Left ventricle myocardium superior (tissue), 1 donor: ENCODE measurements around the gene RAB10. TPM values are rescaled to one million over a fixed set of nuclear protein-coding genes. Genes with fewer than 3 reads are reported as not detected.
"Not testable (repeated sequence)": the region's sequence is repeated elsewhere in the genome, so short reads cannot be mapped to it uniquely, and the experiment has no call there.

Experiments used
- ATAC-seq: fragments of 200-7000 bp; cut with Tn5 transposase; one replicate; pipeline ENCODE4 v1.9.1; 2020; ENCODE audit warnings: mild to moderate bottlenecking, moderate library complexity
- DNase-seq: peaks from one replicate; pipeline ENCODE4 v3.0.0-alpha.2; 2020
- intact Hi-C: fragments of 100-400 bp; cut with micrococcal nuclease; formaldehyde crosslinking; loops from one replicate; pipeline ENCODE4 v1.11.0; 2022
- long read RNA-seq: library from polyadenylated mRNA; unstranded; transcript quantifications from one replicate; pipeline ENCODE4 v2.0.0, GENCODE V29; 2021
- total RNA-seq: library from RNA; stranded (reverse); fragmentation: NEBNext Ultra II Directional; extraction: Animal tissue kit (Norgen Biotek cat#: 25700); gene quantifications from one replicate; pipeline ENCODE4 v1.2.1, GENCODE V29; 2021
- donor health status: DM: no; HTN: yes; CAD: no; lungs with severe emphysema.

Gene RAB10
- 101 TPM for total RNA-seq
- long read RNA-seq, transcript RAB10-201 (6 exons, 3,535 nt): major isoform, 126 of 131 reads
- long read RNA-seq, partial matches to known transcripts: 1 of 131 reads
- long read RNA-seq, other reads (novel, unspliced or antisense): 4 of 131 reads

DNA sequence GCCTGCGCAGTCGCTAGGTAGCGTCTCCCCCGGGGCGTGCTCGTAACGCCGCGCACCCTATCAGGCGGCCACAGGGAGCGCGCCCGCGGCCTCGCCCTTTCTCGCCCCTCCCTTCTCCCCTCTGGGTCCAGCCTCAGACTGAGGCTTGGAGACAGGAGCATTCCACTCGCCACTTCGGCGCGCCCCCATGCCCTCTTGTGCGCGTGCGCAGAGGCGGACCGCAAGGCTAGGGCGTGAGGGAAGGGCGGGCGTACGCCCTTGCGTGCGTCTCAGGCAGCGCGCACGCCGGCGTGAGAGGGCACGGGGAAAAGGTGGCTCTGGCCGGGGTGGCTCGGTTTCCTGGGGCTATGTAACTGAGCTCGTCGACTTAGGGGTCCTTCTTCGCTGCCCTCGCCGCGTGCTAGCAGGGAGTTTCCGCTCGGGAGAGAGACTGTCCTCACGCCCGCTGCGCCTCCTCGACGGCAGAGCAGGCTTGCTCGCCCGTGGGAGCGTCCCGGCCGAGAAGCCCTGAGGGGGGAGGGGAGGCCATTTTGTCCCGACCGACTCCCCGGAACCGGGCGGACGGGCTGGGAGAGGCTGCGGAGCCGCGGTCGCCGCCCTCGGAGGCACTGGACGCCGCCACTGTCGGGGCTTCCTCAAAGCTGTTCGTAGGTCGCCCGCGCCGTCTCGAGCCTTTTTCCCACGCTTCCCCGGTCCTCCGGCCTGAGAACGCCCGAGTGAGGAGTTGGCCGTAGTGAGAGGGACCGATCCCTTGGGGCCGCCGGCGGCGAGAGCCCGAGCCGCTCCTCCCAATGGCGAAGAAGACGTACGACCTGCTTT, at the start of gene RAB10:
Gene RAB10, plus strand, starts transcription at position 267 of the 819 bp plus-strand sequence. Its CDS starts 525 bp downstream, at position 792.
- ATAC-seq: peak; percentile 96
- intact Hi-C loops: no loop called here
- DNase-seq: peak; percentile 100

DNA sequence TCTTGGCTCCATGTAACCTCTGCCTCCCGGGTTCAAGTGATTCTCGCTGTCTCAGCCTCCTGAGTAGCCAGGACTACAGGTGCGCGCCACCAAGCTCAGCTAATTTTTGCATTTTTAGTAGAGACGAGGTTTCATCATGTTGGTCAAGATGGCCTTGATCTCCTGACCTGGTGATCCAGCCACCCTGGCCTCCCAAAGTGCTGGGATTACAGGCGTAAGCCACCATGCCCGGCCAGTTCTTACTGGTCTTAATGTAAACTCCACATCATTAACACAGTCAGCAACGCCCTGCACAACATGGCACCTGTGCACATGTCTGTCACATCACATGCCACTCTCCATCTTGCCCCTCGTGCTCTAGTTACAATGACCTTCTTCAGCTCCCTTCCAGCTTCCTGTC, 45.8 kb upstream of the RAB10 start:
- no peak for ATAC-seq
- intact Hi-C loops: no loop called here

DNA sequence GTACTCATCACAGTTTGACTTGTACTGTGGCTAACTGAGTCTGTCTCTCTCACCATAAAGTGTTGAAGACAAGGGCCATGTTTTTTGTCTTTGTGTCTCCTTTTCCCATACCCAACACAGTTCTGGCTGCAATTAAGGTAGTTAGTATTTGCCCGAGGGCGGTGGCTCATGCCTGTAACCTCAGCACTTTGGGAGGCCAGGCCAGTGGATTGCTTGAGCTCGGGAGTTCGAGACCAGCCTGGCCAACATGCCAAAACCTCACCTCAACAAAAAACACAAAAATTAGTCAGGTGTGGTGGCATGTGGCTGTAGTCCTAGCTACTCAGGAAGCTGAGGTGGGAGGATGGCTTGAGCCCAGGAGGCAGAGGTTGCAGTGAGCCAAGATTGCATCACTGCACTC, 44.7 kb upstream of the RAB10 start:
- intact Hi-C loops: no loop called here
- DNase-seq (no peak), ATAC-seq (no peak)

More for the DNA sequence above, 45.8 kb upstream of the RAB10 start:
- DNase-seq: no peak

DNA sequence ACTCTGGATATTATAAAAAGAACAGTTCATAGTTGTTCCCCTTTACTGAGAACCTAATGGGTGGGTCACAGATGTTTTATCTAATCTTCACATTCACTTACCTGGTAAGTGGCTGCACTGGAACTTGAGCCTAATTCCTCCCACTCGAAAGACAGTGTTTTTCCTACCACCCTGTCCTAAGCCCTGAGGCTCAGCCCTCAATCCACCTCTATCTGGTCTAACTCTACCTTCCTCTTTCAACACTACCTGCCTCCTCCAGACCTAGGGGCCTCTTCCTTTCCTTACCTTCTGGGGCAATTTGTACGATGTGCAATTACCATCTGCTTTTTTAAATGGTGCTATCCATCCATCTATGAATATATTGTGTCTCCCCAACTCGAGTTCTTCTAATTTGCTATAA, 41.9 kb upstream of the RAB10 start:
- DNase-seq: no peak
- intact Hi-C loops: no loop called here
- ATAC-seq: peak; percentile 43

DNA sequence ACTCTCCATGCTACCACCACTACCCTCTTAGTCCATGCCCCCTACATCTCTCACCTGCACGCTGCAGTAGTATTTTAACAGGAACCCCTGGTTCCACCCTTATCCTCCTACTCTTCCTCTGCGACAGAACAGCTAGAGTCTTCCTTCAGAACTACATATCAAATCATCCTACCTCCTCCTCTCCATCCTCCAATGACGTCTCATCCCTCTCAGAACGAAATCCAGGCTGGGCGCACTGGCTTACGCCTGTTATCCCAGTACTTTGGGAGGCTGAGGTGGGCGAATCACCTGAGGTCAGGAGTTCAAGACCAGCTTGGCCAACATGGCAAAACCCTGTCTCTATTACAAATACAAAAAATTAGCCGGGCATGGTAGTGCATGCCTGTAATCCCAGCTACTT, 41.3 kb upstream of the RAB10 start:
- intact Hi-C loops: no loop called here
- DNase-seq (no peak), ATAC-seq (no peak)

DNA sequence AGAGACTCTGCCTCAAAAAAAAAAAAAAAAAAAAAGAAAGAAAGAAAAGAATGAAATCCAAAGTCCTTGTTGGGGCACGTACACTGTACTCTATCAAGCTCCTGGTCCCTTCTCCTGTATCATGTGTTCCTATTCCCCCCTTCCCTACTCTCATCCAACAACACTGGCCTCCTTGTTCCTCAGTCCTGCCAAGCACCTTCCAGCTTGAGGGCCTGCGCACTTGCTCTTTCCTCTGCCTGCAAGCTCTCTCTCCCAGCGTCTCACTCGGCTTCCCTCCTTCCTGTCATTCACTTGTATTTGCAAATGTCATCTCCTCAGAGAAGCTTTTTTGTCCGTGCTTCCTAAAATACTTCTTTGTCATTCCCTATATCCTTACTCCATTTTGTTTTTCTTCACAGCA, 40.8 kb upstream of the RAB10 start:
- intact Hi-C loops: no loop called here
- ATAC-seq: no peak
- no peak for DNase-seq

DNA sequence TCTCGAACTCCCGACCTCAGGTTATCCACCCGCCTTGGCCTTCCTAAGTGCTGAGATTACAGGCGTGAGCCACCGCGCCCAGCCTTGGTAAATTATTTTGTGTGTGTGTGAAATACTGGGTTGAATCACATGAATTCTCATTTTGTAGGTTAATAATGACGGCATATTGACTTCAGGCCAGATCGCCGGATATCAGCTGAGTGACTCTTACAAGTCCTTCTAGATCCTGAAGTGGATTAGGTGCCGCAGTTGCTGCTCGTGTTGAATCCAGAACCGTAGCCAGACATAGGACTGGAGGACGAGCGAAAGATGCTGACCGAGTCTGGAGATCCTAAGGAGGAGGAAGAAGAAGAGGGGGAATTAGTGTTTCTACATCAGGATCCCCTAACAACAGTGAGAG, 39.4 kb upstream of the RAB10 start:
- intact Hi-C loops: no loop called here
- DNase-seq (no peak), ATAC-seq (no peak)

DNA sequence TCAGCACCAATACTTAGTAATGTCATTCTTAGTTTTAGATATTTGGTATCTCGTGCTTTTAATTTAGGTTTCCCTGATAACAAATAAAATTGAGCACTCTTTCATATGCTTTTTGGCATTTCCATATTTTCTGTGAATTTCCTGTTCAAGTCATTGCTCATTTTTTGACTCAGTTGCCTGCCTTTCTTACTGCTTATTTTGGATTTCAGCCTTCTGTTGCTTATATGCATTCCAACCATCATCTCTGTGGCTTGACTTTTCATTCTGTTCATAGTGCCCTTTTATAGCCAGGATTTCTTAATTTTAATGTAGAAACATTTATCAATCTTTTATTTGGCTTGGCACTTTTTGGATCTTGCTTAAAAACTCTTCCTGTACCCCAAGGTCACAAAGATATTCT, 37.0 kb upstream of the RAB10 start:
- ATAC-seq: no peak
- intact Hi-C loops: no loop called here
- no peak for DNase-seq

DNA sequence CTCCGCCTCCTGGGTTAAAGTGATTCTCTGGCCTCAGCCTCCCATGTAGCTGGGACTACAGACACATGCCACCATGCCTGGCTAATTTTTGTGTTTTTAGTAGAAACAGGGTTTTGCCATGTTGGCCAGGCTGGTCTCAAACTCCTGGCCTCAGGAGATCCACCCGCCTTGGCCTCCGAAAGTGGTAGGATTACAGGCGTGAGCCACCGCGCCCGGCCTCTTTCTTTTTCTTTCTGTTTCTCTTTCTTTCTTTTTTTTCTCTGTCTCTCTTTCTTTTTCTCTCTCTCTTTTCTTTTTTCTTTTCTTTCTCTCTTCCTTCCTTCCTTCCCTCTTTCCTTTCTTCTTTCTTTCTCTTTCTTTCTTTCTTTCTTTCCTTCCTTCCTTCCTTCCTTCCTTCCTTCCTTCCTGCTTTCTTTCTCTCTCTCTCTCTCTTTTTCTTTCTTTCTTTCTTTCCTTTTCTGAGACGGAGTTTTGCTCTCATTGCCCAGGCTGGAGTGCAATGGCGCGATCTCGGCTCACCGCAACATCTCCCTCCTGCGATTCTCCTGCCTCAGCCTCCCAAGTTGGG, 35.0 kb upstream of the RAB10 start:
- DNase-seq, ATAC-seq, intact Hi-C loops: not testable (repeated sequence)

DNA sequence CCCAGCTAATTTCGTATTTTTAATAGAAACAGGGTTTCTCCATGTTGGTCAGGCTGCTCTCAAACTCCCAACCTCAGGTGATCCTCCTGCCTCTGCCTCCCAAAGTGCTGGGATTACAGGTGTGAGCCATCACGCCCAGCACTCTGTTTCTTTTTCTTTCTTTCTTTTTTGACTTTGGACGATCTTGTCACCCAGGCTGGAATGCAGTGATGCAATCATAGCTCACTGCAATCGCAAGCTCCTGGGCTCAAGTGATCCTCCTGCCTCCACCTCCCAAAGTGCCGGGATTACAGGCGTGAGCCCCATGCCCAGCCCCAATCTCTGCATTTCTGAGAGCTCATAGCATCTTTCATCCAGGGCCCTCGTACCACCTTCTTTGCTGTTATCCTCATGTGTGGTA, 34.5 kb upstream of the RAB10 start:
- ATAC-seq, intact Hi-C loops, DNase-seq: not testable (repeated sequence)

DNA sequence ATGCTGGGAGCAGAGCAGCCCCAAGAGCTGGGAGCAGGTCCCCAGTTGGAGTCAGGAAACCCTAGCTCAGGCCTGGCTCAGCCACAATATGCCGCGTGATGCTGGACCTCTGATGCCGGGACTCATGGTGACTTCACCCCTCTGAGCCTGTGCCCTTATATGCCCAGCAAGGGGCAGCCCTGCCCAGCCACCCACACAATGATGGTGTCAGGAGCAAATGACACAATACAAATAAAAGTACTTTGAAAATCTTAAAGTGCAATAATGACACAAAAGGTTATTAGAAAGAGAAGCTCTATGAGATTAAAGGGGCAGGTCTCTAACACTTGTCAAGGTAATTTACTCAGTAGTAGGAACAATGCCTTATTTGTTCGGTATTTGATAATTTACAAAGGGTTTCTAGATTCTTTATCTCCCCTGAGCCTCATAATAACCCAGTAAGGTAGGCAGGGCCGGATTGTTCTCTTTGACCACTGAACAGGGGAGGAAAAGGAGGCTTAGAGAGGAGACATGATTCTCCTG, 33.3 kb upstream of the RAB10 start:
- intact Hi-C loops: no loop called here
- ATAC-seq (peak; percentile 24), DNase-seq (no peak)

DNA sequence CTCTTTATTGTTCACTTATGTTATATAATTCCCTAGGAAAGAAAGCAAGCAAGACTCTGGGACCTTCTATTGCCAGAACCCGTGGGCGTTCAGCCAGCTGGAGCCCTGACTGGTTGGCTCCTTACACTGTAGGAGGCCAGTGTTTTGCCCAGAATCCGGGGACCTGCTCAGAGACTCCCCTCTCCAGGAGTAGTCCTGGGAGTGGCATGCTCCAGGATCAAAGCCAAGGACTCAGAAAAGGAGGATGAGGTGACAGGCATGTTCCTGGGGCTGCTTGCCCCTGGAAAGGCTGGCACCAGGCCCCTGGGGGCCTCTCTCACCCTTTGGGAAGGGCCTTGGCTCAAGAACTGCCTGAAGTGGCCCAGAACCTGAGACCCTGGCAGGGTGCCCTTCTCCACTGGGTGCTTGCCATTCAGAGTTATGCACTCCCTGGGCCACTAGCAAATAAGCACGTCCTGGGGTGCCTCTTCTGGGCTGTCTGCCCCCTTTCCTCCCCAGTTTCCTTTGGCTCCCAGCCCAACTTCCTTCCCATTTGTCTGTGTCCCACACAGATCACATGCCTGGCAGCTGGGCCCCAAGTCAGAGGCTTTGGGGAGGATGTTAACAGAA, 32.0 kb upstream of the RAB10 start:
- intact Hi-C loops: no loop called here
- peak; percentile 87 for DNase-seq
- peak; percentile 77 for ATAC-seq

DNA sequence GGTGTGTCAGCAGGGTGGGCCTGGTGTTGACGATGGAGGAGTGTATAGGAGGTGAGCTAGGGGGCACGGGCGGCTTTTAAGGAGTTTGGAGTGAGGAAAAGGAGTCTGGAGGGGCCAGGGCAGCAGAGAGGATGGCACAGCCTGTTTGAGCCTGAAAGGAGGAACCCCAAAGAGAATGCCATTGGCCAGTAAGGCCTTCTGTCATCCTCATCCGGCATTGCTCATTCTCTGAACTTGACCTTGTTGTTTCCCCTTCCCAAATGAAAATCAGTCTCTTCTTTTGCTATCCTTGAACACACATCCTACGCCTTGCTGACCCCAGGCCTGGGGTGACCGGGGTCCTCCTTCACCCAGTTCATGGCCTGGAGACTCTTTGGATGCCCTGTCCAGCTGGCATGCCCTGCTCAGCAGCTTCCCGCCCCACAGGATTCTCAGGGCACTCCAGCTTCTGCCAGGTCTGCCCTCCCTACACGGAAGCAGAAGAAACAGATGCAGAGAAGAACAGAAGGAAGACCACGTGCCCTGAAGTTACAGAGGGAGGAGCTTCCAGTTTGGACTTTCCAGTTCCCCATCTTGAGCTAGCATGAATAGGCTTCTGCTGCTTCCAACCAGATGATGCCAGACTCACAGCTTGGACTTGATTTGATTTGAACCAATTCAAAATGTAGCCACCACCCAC, 31.1 kb upstream of the RAB10 start:
- peak; percentile 61 for ATAC-seq
- no peak for DNase-seq

DNA sequence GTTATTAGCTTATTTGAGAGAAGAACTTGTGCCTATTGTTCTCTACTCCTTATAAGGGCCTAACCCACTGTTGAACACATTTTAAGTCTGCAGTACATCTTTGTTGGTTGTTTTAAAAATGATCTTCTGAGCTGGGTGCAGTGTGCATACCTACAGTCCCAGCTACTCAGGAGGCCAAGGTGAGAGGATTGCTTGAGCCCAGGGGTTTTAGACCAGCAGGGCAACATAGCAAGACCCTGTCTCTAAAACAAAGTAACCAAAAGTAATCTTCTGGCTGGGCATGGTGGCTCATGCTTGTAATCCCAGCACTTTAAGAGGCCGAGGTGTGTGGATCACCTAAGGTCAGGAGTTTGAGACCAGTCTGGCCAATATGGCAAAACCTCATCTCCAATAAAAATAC, 25.8 kb upstream of the RAB10 start:
- DNase-seq (no peak), ATAC-seq (no peak)
- intact Hi-C loops: no loop called here

More for the DNA sequence above, 31.1 kb upstream of the RAB10 start:
- intact Hi-C loops: no loop called here

DNA sequence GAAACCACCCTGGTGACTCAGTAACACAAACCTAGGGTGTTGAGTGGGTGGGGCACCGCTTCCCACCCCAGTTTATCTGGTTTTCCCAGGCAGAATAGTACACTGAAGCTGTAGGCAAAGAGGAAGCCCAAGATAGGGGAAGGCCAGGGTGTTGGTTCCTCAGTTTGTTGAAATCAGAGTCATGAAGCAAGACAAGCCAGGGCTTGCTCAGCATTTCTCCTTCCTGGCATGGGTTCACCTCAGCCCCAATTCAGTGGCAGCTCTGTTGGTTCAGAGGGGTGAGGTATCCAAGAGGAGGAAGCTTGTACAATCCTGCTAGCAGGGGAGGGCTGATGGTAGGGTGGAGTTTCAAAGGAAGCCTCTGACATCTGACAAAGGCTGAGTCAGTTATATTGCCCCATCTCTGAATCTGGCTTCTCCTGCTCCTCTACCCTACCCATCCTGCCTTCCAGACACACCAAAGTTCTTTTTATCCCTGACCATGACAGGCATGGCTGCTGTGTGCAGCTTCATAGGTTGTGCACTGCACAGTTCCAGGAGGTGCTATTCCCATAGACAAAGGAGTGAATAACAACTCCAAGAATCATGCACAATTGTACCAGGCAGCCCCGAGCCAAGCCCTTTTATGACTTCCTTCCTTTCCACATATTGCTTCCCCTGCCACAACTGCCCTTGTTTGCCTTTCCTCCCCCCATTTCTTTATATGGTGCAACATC, 24.9 kb upstream of the RAB10 start:
- intact Hi-C loops: no loop called here
- ATAC-seq (peak; percentile 73), DNase-seq (peak; percentile 45)

DNA sequence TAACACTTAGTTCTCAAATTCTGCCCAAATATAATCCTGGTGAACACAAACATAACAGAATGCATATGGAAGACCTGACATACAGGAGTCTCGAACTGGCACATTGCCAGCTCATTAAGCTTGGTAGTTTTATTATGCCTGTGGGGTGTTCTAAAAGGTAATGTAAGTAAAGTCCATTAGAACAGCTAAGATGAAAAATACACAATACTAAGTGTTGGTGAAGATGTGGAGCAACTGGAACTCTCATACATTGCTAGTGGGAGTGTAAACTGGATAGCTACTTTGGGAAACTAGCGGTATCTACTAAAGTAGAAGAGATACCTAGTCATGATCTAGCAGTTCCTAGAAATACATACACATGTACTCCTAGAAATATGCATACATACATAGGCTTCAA, 24.3 kb upstream of the RAB10 start:
- no peak for ATAC-seq
- DNase-seq: no peak
- intact Hi-C loops: no loop called here

DNA sequence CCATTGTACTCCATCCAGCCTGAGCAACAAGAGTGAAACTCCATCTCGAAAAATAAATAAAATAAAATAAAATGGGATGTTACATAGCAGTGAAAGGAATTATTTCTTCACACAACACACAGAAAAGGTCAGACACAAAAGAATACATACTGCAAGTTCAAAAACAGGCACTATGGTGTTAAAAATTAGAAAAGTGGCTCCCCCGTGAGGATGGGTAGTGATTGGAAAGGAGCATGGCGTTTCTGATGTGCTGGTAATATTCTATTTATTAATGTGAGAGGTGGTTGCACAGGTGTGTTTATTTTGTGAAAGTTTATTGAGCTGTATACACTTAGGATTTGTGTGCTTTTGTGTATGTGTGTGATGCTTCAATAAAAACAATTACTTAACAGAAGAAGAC, 22.9 kb upstream of the RAB10 start:
- intact Hi-C loops: no loop called here
- ATAC-seq: no peak
- no peak for DNase-seq

DNA sequence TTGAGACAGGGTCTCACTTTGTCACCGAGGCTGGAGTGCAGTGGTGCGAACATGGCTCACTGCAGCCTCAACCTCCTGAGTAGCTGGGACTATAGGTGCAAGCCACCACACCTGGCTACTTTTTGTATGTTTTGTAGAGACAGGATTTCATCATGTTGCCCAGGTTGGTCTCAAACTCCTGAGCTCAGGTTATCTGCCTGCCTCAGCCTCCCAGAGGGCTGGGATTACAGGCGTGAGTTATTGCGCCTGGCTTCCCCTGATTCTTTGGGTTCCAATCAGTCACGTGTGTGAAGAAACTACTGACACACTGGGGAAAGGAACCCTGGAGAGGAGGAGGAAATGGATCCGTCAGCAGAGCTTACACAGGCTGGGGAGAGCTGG, 22.3 kb upstream of the RAB10 start:
- intact Hi-C loops: no loop called here
- no peak for ATAC-seq
- DNase-seq: no peak
